ENCODE measurements around the gene HDDC3.

Gene HDDC3, protein sequence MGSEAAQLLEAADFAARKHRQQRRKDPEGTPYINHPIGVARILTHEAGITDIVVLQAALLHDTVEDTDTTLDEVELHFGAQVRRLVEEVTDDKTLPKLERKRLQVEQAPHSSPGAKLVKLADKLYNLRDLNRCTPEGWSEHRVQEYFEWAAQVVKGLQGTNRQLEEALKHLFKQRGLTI

GRCh38 chr15:90931828-90932659 lies at the start of gene HDDC3:
Gene HDDC3 (minus strand): TSS chr15:90932549. CDS start chr15:90932540, 9 bp downstream.
- DNase-seq = peak; percentile 90

DNA sequence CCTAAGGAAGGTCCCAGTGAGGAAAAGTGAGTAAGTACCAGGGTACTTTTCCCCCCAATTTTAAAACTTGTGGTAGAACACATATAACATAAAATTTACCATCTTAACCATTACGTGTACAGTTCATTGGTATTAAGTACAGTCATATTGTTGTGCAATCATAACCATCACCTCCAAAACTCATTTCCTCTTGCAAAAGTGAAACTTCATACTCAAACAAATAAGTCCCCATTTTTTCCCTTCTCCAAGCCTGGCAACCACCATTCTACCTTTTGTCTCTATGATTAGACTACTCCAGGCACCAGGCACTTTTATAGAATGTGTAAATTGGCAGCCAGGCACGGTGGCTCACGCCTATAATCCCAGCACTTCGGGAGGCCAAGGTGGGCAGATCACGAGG lies 49.8 kb upstream of the HDDC3 start:
- DNase-seq = no peak

DNA sequence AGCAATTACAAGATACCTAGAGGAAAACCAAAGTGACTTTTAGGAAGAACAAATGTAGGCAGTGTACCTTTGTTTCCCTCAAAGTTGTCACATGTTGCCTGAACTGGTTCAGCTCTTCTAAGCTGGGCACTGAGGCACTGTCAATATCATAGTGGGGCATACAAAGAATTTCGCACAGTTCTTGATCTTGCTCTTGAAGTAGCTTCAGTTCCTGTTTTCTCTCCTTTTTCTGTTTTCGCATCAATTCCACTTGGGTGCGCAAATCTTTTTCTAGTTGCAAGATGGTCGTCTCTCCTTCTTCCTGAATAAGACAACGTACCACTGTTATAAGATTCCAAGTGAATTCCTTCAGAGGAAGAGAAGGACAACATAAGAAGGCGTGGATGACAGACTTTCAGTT lies 49.3 kb upstream of the HDDC3 start:
- no peak for DNase-seq

GRCh38 chr15:90979582-90979981 lies 47.2 kb upstream of the HDDC3 start:
- no peak for DNase-seq

DNA sequence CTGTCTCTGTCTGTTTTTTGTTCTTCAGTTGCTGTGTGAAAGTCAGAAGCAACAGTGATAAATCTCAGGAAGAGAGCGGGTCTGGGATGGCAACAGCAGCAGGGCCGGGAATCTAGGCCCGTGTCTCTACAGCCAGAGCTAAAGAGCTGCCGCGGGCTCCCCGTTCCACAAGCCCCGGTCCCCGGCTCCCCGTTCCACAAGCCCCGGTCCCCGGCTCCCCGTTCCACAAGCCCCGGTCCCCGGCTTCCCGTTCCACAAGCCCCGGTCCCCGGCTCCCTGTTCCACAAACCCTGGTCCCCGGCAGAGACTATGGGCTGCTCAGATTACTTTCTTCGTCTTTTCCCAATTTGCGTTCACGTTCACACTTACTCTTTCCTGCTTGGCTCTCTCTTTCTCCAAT lies 41.9 kb upstream of the HDDC3 start:
- DNase-seq = no peak

DNA sequence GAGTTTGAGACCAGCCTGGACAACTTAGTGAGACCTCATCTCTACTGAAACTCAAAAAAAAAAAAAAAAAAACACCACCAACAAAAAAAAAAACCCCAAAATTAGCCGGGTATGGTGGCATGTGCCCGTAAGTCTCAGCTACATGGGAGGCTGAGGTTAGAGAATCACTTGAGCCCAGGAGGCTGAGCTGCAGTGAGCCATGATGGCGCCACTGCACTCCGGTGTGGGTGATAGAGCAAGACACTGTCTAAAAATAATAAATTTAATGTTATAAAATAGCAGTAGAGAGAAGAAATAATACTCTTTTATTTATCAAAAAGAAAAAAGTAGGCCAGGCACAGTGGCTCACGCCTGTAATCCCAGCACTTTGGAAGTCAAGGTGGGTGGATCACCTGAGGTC lies 39.8 kb upstream of the HDDC3 start:
- DNase-seq = no peak

GRCh38 chr15:90970274-90970673 lies 37.9 kb upstream of the HDDC3 start:
- no peak for DNase-seq

DNA sequence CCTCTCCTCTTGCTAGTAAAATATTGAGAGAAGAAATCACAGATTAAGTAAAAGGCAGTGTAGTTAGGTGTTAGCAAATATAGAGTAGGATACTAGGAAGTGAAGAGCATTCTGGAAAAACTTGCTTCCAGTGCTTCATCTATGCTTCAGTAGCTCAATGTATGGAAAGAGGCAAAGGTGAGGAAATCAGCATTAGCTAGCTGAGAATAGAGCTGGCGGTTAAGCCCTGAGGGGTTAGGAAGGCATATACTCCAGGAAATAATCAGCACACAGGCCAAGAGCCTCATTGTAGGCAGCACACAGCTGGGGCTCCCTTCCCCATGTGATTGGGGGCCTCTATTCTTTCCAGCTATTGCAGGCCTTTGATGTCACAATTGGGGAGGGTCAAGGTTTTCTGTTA lies 36.1 kb upstream of the HDDC3 start:
- no peak for DNase-seq

- DNase-seq = no peak
These were observed 34.9 kb upstream of the HDDC3 start for GRCh38 chr15:90967206-90967605.

GRCh38 chr15:90966262-90966661 lies 33.9 kb upstream of the HDDC3 start:
- DNase-seq = no peak

DNA sequence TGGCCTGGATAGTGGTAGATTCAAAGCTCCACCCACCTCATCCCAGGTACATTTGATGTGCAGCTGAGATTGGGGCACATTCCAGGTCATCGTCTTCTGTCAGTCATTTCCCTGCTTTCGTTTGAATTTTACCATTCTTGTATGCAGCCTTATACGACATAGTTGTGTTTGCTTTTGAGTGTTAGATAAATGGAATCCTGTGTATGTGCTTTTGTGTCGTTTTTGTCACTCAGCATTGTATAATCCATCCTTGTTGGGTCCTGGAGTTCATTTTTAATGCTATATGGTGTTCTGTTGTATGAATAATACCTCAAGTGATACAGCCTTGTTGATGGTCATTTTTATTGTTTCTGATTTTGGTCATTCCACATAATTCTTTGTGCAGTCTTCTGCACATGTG lies 29.7 kb upstream of the HDDC3 start:
- DNase-seq = no peak

DNA sequence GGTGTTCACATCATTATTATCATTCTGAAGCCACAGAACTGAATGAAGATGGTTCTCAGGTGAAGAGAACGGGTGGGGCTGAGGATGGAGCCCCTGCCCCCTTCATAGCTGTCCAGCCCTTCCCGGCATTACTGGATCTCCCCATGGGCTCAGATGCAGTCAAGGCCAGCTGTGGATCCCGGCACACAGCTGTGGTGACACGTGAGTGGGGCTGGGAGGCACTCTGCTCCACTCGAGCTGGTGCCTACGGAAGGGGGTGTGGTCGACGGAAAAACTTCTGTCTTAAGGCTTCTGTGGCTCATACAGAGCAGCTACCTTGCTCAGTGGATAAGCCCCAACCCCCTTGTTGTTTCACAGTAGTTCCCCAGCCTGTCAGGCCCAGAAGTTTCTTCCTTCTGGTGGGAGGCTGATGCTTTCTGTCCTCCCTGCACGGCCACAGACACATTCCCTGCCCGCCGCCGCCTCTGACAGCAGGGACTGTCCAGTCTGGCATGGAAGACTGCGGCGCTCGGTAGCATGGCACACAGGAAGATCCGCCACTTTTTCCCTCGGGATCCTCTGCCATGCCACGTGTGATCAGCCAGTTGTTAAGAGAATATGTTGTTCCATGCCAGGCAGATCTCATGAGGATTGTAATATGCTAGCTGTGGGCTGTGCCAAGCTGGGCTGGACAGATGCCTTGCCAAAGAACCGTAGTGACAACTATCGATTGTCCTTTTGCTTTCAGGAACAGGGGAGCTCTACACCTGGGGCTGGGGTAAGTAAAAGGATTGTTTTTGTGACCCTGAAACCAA lies 28.1 kb upstream of the HDDC3 start:
- no peak for DNase-seq

DNA sequence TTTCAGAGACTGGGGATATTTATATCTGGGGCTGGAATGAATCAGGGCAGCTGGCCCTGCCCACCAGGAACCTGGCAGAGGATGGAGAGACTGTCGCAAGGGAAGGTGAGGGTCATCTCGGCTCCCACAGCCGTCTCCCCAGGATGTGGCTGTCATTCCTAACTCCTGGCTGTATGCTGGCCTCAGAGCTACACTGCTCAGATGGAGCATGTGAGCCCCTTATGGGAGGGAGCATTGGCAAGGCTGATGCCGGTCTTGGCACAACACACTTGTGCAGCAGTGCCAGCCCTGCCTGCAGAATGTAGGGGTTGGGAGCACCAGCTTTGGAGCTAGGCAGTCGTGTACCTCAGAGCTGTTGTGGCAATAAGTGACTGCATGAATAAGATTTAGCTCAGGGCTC lies 27.5 kb upstream of the HDDC3 start:
- DNase-seq = no peak

DNA sequence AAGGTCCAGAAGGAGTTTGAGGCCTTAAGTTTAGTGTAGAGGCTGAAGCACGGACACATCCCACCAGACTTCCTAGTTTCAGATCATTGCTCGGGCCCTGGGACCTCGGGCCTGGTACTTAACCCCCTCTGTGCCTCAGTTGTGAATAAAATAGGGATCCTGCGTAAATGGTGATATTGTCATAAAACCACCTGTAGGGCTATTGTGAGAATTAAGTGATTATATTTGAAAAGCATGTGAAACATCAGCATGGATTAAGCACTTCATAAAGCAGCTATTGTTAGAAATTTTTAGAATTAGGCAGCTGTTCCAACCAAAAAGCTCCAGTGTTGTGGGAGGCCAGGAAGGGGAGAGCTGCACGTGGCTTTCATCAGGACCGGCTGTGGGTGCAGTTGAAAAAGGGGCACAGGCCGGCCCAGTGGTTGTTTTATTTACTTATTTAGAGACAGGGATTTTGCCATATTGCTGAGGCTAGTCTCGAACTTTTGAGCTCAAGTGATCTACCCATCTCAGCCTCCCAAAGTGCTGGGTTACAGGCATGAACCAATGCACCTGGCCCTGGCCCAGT lies 26.8 kb upstream of the HDDC3 start:
- no peak for DNase-seq

DNA sequence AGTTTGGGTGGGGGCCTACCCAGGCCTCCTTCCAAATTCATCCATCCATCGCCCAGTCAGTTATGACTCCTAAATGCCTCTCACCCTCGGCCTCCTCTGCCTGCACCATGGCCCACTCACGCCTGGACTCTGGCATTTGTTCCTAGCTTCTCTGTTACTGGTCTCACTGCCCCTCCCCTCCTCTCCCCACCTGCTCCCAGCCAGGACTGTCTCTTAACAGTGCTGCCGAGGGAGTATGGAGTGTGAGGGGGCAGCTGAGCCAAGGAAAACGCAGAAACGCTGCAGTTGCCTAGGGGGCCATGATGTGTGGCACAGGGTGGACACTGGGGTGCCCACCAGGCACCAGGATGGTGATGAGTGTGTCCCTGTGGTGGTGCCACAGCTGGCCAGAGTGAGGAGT lies 25.4 kb upstream of the HDDC3 start:
- no peak for DNase-seq

DNA sequence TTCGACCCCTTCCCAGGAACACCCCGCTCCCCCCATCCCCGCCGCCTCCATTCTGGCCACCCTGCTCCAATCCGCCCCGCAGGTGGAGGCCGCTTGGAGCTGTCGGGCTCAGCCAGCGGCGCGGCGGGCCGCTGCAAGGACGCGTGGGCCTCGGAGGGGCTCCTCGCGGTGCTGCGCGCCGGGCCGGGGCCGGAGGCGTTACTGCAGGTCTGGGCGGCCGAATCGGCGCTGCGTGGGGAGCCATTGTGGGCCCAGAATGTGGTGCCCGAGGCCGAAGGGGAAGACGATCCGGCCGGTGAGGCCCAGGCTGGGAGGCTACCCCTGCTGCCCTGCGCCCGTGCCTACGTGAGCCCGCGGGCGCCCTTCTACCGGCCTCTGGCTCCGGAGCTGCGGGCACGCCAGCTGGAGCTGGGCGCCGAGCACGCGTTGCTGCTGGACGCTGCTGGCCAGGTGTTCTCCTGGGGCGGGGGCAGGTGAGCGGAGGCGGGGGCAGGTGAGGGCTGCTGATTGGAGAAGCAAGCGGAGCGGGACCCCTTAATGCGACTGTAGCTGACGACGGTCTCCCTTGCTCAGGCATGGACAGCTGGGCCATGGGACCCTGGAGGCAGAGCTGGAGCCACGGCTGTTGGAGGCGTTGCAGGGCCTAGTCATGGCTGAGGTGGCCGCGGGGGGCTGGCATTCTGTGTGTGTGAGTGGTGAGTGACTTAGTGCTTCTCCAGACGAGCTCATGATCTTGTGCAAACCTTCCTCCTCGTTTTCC lies 24.9 kb upstream of the HDDC3 start:
- DNase-seq = no peak

DNA sequence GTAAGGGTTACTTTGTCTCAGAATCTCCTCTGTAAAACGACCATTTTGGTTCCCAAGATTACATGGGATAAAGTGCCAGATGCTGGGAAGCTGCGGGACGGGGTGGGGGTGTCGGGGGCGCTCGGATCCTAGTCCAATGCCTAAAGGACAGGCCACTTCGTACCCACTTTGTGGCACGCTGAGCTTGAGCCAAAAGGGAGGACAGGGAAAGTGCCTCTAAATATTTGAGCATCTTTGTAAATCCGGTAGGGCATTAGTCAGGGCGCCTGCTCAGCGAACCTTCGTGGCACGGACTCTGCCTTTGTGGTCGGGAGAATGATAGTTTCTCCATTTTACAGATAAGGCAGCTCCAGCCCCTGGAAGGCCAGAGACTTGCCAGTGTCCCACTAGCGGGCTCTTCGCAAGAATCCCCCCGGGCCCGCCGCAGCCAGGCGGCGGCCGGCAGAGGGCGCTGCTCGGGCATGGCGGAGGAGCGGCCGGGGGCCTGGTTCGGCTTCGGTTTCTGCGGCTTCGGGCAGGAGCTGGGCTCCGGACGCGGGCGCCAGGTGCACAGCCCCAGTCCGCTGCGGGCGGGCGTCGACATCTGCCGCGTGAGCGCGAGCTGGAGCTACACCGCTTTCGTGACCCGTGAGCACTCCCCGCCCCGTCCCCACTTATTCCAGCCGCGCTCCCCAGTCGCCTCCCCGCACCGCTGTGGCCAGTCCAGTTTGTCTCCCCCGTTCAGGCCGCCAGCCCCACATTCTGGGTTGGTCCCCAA lies 24.1 kb upstream of the HDDC3 start:
- DNase-seq = peak; percentile 55

DNA sequence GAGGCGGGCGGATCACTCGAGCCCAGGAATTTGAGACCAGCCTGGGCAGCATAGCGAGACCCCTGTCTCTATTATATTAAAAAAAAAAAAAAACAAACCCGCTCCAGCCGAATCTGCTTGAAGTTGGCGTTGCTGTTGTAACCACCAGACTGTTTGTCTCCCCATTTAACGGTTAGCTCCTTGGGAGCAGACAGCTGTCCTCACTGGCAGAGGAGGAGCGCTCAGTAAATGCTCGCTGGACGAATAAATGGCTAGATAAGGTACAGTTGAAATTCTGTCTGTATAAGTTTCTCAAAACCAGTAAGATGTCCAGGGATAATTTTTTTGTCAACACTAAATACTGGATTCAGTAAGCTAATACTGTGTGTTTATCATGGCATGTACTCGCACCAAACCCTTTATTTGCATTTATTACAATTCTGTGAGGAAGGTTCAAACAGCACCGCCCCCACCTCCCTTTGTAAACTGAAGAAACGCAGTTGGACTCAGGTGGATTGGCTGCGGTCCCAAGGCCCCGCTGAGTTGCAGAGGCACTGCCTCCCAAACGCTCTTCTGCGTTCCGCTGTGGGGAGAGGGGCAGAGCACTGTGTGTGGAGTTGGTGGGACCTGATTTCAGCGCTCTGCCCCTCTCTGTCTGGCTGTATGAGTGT lies 23.4 kb upstream of the HDDC3 start:
- DNase-seq = no peak

GRCh38 chr15:90954712-90955623 lies 22.6 kb upstream of the HDDC3 start, which contains the start of gene RCCD1:
Gene RCCD1 (plus strand): TSS chr15:90954884. CDS start chr15:90956735, 1,851 bp downstream.
- DNase-seq = peak; percentile 94
